HEK293T (cell line): ENCODE results near the gene STAC.
"Not testable (repeated sequence)": the region's sequence is repeated elsewhere in the genome, so short reads cannot be mapped to it uniquely, and the experiment has no call there.

Source experiments
- ARNT ChIP-seq: fragments of 450-650 bp; IDR thresholded peaks from 2 replicates; pipeline ENCODE4 v1.6.1; 2017; ENCODE audit warnings: mild to moderate bottlenecking
- BHLHE40 ChIP-seq: fragments of 450-650 bp; IDR thresholded peaks from 2 replicates; pipeline ENCODE4 v1.6.1; 2016; ENCODE audit warnings: mild to moderate bottlenecking, moderate library complexity, borderline replicate concordance
- ELF4 ChIP-seq: fragments of 450-650 bp; IDR thresholded peaks from 2 replicates; pipeline ENCODE4 v1.6.1; 2017; ENCODE audit warnings: antibody characterized with exemption
- FOXK2 ChIP-seq: fragments of 450-650 bp; IDR thresholded peaks from 2 replicates; pipeline ENCODE4 v1.6.1; 2016; ENCODE audit warnings: mild to moderate bottlenecking
- FOXM1 ChIP-seq: fragments of 450-650 bp; IDR thresholded peaks from 2 replicates; pipeline ENCODE4 v1.6.1; 2017; ENCODE audit warnings: mild to moderate bottlenecking, borderline replicate concordance
- L3MBTL2 ChIP-seq: fragments of 450-650 bp; conservative IDR thresholded peaks from 2 replicates; pipeline ENCODE4 v1.6.1; 2016; ENCODE audit warnings: mild to moderate bottlenecking
- LEF1 ChIP-seq: fragments of 450-650 bp; IDR thresholded peaks from 2 replicates; pipeline ENCODE4 v1.6.1; 2017; ENCODE audit warnings: mild to moderate bottlenecking, borderline replicate concordance
- PKNOX1 ChIP-seq: fragments of 450-650 bp; IDR thresholded peaks from 2 replicates; pipeline ENCODE4 v1.6.1; 2016
- SP1 ChIP-seq: fragments of 450-650 bp; IDR thresholded peaks from 2 replicates; pipeline ENCODE4 v1.6.1; 2017
- SUZ12 ChIP-seq: fragments of 450-650 bp; IDR thresholded peaks from 2 replicates; pipeline ENCODE4 v1.6.1; 2016; ENCODE audit warnings: mild to moderate bottlenecking
- ZNF384 ChIP-seq: fragments of 450-650 bp; IDR thresholded peaks from 2 replicates; pipeline ENCODE4 v1.6.1; 2016

- not testable (repeated sequence) for TF ChIP-seq ZNF384, SP1, FOXK2, ARNT, L3MBTL2, FOXM1, PKNOX1, BHLHE40, LEF1, SUZ12, ELF4
These were observed 119.7 kb downstream of the STAC start for GRCh38 chr3:36500053-36500452.
